HG03575 (cell line): ENCODE data around the gene WIPF2.

ENCODE experiments used
- ATAC-seq: cut with Tn5 transposase; IDR thresholded peaks from one replicate; pipeline ENCODE4 v1.9.1; 2021; ENCODE audit not compliant: unreplicated experiment, insufficient number of reproducible peaks, low FRiP score; ENCODE audit errors: extremely low read depth

The WIPF2 gene

GRCh38 chr17:40309031-40309948 is 90.2 kb downstream of the WIPF2 start, which contains the start of gene RARA:
Gene RARA, plus strand, starts transcription at chr17:40309180. Its CDS starts 22,039 bp downstream, at chr17:40331219.
- no peak for ATAC-seq

DNA sequence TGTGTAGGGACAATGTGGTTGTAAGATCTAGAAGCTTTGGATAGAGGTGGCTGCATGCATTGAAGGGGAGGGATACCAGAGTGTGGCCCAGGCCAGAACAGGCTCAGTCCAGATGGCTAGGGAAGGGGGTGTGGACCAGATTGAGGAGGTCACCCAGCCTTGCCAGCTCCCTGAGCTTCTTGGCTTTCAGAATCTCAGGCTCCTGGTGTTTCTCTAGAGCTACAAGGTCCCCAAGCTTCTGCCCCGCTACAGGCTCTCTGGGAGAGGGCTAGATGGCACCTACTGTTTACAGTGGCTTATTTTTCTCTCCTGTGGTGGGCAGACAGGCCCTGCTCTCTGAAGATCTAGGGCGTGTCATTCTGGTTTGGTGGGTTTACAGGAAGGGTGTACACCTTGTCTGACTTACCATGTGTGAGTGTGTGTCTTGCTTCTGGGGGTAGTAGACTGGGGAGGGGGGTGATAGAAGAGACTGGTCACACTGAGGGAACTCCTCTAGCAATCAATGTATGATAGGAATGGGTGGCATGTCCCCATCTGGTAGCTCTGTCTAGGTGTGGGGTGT is 90.9 kb downstream of the WIPF2 start:
- no peak for ATAC-seq

DNA sequence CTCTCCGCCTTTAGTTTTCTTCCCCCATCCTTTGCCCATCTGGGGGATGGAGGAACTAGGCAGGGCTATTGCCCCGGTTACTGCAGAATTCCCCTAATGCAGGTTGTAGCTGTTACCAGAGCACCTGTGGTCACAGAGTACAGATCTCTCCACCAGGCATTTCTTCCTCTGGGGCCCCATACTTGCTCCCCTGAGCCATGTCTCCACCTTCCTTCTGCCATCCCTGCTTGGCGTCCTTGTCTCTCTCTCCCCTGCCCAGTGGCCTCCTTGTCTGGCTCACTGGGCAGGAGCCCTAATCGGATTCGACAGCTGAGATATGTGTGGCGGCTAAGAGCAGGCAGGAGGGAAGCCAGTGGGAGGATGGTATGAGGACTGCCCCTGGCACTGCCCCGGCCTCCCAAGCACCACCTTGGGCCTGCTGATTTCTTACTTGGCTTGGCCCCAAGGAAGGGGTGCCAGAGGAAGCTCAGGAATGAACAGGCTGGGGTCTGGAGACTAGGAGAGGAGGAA is 91.8 kb downstream of the WIPF2 start:
- no peak for ATAC-seq

- no peak for ATAC-seq
These were observed 92.5 kb downstream of the WIPF2 start for GRCh38 chr17:40311575-40311974.

DNA sequence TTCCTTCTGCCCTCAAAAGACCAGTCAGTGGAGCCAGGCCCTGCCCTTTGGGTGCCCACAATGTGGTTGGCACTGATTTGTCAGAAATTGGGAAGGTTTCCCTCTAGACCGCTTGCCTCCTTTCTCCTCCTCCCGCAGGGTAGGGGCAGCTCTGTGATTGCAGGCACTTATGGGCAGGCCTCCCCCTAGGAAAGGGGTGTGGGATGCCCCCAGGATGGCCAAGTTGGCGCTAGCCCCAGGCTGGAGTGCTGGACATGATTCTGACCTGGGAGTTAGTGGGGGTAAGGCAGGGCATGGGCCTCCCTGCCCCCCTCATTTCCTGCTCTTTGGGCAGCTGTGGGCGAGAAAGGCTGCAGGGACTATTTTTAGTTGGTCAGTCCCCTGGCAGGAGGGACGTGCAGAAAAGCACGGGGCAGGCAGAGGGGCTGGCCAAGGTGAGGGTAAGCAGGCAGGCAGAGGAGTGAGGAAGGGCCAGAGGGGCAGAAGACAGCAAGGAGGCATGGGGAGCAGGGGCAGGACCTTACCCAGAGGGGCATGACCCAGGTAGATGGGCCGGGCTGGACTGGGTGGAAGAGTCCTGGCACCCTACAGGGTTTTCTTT is 93.1 kb downstream of the WIPF2 start:
- ATAC-seq = no peak

DNA sequence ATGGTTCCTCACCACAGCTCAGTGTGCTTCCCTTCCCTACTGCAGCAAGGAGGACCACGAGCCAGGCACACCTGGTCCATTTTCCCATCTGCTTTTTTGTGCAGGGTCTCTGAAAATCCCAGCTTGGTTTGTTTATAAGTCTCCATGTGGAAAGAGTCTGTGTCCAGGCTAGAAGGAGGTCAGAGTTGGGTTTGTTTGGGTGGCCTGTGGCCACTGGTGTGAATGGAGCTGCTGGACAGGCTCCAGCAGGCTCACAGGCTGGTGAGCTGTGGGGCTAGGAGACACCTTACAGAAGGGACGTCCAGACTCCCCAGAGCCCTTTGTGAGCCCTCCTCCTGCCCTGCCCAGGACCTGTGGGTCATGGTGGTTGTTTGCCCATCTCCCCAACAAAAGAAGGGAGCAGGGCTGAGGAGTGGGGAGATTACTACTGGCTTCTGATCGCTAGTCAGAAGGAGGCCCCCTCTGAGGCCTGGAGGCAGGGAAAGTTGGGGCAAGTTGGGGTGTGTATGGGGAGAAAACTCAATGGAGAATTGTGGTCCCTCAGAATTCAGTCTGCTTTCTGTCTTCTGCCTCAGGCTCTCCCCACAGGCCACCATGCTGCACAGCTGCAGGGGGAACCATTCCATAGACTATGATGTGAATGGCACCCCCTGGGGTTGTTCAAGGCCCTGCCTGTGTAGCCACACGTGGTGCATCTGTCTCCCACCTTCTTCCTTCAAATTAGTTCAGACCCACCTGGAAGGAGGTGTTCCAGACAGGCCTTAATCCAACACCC is 94.0 kb downstream of the WIPF2 start:
- no peak for ATAC-seq

DNA sequence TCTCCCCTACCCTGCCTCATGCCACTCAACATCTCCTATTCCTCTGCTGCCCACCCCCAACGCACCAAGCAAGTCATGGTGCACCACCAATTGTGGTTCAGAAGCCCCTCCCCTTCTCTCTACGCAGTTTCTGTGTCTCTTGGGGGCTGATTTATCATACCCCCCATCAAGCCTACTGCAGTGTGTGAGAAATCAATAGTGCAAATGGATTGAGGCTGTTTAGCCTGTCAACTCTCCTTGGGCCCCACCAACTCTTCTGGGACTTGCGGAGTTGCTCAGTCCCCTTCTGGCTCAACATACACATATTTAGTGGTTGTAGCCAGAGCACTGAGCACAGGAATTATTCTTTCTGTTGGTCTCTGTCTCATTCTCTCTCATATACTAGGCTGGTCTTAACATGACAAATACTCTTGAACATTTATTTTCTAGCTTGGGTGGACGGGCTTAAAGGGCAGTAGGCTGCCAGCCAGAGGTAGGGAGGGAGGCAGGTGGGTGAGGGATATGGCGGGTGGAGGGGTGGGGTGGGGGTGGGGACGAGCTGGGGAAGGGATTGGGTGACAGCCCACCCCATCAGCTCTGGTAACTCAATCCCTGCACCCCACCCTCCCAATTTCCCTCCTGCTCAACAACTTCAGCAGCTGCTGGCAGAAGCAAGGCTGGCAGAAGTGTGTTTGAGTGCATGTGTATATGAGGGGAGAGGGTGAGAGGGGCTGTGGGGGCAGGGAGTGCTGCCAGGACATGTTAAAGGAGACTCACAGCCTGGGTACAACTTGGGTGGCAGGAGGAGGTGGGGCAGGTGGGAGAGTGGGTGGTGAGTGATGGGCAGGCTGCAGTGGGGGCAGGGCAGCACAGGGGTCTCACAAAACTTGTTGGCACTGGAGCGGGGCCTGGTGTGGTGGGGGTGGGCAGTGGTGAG is 94.8 kb downstream of the WIPF2 start:
- ATAC-seq = no peak

DNA sequence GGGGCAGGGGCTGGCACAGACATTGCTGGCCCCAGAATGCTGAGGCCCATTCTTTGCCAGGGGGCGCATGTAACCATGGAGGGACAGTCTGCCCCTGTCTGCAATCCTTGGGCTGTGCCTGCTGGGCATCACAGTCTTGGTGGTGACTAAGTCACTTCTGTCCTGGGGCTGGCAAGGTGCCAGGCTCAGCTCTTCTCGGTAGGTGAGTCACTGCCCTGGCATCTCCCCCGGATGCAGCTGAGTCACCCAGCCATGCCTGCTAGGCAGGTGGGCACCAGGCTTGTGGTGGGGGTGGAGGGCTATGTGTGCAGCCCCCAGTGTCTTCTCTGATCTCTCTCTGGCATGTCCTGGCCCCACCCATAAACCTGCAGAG is 95.5 kb downstream of the WIPF2 start:
- ATAC-seq = no peak

DNA sequence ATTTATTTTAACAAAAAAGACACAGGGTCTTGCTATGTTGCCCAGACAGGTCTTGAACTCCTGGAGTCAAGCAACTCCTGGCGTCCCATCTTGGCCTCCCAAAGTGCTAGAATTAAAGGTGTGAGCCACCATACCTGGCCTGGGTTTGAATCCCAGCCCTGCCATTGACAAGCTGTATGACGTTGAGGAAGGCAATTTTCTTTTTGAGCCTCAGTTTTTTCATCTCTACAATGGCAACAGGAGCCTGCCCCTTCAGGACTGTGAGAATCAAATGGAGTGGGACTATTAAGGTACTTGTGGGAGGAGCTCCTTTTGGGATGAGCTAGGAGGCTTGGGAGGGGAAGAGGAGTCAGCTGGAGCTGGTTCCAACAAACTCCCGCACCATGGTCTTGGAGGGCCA is 96.1 kb downstream of the WIPF2 start:
- ATAC-seq = no peak

- no peak for ATAC-seq
These were observed 96.8 kb downstream of the WIPF2 start for GRCh38 chr17:40315678-40316570.

- ATAC-seq = no peak
These were observed 97.7 kb downstream of the WIPF2 start for GRCh38 chr17:40316571-40317344.

DNA sequence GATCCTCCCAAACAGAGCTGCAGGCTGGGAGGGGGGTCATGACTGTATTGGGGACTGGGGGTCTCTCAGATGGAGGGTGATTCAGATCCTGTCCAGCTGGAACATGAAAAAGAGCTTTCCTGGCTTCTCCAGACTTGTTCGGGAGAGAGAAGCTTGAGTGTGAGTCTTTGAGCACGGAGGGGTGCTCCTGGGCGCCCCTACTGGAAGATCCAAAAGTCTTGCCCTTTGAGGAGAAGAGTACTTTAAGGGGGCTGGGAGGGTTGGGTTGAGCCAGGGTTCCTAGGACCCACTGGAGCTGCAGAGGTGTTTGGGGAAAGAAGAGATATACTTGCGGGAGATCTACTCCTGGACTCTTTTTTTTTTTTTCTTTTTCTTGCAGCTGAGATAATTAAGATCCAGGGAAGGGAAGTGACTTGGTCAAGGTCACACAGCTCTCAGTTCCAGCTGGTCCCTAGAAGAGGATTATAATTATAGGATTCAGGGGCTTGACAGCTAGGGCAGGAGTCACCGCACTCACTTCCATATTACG is 98.3 kb downstream of the WIPF2 start:
- ATAC-seq = no peak

DNA sequence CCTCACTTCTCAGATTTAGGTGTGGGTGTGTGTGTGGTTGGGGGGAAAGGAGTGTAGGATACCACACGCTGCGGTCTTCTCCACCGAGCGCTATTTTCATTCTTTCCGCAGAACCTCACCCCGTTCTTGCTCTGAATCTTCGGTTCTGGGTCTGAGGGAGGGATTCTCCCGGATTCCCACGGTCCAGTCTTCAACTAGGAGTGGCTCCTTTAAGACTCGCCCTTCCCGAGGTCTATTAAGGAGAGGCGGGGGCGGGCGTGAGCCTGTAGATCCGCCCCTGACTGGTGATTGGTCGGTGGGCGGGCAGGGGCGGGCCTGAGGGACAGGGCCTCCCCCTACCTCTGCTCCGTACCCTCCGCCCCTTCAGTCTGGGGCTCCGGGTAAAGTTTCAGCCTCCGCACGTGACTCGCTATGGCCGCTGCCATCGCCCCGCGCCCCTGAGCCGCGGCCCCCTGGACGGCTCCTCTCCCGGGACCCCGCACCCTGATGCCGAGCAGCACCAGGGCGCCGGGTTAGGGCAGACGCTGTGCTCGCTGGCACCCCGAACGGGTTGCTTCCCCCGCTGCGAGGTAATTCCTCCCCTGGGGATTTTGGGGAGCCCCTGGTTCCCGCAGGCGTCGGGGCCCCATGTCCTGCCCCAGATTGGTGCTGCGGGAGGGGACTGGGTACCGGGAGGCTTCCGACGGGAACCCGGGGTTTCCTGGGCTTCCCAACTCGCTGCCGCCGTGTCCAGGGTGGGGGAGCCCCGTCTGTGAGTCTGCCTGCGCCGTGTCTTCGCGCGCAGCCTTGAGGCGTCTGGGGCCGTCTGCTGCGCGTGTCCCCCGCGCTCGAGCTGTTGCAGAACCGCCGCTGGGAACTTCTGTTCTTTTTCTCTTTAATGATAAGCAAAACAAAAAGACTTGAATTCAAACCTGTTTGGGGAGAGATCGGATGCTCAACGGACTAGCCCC is 99.1 kb downstream of the WIPF2 start:
- no peak for ATAC-seq

DNA sequence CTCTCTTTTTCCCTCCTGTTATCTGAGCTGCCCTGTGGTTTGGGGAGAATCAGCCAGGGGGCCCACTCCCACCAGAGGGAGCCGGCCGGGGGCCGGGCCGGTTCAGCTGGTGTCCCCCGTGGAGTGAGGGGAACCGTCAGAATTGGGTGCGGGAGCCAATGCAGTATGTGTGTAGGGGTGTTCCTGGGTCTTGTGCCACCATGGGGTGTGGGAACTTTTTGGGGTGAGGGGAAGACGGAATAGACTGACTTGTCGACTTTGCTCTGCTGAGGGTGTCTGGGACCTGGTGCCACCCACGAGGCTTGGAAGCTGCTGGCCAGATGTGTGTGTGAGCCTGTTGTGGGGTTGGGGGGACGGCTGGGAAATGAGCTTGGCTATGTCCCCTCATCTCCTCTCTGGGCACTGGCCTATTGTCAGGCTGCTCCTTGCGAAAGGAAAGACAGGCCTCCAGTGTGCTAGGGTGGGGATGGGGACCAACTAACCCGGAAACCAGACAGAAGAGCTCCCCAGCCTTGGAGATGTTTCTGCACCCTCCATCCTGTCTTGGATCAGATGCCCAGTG is 99.8 kb downstream of the WIPF2 start:
- no peak for ATAC-seq
